GM12864 (cell line): ENCODE results near the gene SPATC1L.

Source experiments
- DNase-seq: peaks from one replicate; pipeline ENCODE4 v3.0.0-alpha.2; 2011; ENCODE audit warnings: low read depth
- H3K4me3 ChIP-seq: 2 replicates; pipeline ENCODE4 v1.5.1; 2011; ENCODE audit warnings: mild to moderate bottlenecking, low read depth, low read length, control low read depth
- CTCF ChIP-seq: IDR thresholded peaks from 2 replicates; pipeline ENCODE4 v1.5.1; 2011; ENCODE audit warnings: low read depth, mild to moderate bottlenecking, moderate library complexity, low read length, control low read depth, inconsistent platforms; ENCODE audit errors: missing control alignments

The SPATC1L gene

GRCh38 chr21:46213620-46214286 lies 29.5 kb upstream of the SPATC1L start:
- DNase-seq = no peak
- no peak for TF ChIP-seq CTCF
- H3K4me3 ChIP-seq = no peak overlapping the region

DNA sequence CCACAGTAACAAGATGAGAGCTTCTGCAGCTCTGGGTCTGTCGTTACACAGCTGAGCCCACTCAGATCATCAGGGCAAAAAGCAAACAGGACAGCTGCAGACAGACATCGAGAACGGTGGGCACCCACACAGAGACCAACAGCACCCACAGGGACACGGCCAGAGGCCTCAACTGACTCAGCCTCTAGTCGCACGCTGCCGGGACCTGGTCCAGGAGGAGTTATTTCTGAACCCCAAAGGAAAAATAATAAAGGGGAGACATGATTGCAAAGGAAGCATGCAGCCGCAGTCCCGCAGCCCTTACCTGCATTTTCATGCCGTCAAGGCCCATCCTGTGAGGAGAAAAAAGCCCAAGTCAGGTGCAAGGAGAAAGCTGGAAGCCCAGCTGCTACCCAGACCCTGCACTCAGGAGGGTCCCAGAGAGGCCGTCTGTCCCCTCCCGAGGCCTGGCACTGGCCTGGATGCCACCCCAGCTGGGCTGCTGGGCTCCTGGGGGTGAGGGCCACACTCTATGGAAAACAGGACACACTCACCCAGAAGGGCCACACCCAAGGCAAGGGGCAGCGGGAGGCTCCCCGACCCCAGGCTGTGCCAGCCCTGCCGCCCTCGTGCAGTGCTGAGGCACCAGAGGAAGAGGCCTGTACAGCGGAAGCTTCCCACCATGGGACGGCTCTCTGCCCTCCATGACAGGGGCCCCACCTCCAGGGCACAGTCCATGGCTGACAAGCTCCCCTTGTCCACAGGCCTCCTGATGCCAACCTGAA lies 28.6 kb upstream of the SPATC1L start:
- TF ChIP-seq CTCF = no peak
- H3K4me3 ChIP-seq = no peak overlapping the region
- DNase-seq = no peak

GRCh38 chr21:46211786-46212720 lies 27.8 kb upstream of the SPATC1L start:
- TF ChIP-seq CTCF = no peak
- no peak overlapping the region for H3K4me3 ChIP-seq
- no peak for DNase-seq

DNA sequence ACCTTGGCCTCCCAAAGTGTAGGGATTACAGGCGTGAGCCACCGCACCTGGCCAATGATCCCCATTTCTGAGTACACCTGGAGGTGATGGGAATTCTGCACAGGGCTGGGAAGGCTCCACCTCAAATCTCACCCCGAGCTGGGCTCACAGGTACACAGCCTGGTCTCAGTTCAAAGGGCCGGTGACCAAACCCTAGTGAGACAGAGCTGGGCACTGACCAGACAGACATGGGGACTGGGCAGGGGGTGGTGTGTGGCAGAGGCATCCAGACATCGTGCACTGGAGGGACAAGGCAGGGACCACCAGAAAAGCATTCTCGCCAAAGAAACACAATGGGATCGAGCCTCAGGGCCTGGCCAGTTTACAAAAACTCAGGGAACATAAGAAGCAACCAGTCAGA lies 27.1 kb upstream of the SPATC1L start:
- no peak overlapping the region for H3K4me3 ChIP-seq
- TF ChIP-seq CTCF = no peak
- no peak for DNase-seq

DNA sequence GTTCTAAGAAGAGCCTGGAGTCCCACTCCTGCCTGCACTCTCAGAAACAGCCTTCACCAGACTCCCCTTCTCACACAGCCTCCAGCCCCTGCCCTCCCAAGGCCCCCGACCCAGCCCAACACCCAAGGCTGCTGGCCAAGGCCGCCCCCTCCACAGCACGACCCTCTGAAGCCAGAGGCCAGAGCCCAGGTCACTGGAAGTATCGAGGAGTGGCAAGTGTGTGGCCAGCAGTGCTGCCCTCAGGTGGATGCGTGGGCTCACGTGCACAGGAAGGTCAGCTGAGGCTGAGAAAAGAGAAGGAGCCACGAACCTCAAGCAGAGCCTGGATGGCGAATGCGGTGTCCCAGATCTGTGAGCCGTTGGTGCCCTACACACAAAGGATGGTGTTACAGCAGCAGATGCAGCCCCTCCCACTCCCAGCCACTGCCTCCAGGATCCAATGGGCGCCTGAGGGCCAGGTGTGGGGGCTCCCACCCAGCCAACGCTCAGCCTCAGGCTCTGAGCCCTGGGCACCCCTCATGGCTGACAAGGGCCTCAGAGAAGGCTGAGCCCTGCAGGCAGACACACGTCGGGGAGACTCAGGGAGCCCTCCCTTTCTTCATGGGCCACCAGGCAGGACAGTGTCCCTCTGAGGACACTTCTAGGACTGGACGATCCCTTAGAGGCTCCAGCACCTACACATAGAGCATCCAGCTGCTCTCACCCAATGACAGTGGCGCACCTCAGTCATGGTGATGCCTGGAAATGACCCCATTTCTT lies 26.3 kb upstream of the SPATC1L start:
- H3K4me3 ChIP-seq = no peak overlapping the region
- DNase-seq = no peak
- TF ChIP-seq CTCF = no peak
